BLaER1 (cell line): Measurements from ENCODE around the gene GATA5.

Experiments
- H3K27ac ChIP-seq: shearing (Covaris generic); formaldehyde crosslinking; 2 replicates; pipeline ENCODE4 v1.8.1; 2022
- H3K27me3 ChIP-seq: shearing (Covaris generic); formaldehyde crosslinking; 2 replicates; pipeline ENCODE4 v1.8.1; 2022
- H3K36me3 ChIP-seq: shearing (Covaris generic); formaldehyde crosslinking; 2 replicates; pipeline ENCODE4 v1.8.1; 2022
- H3K4me1 ChIP-seq: shearing (Covaris generic); formaldehyde crosslinking; 2 replicates; pipeline ENCODE4 v1.8.1; 2022
- H3K4me2 ChIP-seq: shearing (Covaris generic); formaldehyde crosslinking; 2 replicates; pipeline ENCODE4 v1.8.1; 2022
- H3K4me3 ChIP-seq: shearing (Covaris generic); formaldehyde crosslinking; 2 replicates; pipeline ENCODE4 v1.8.1; 2022
- H3K9ac ChIP-seq: shearing (Covaris generic); formaldehyde crosslinking; 2 replicates; pipeline ENCODE4 v1.8.1; 2022
- H3K9me3 ChIP-seq: shearing (Covaris generic); formaldehyde crosslinking; 2 replicates; pipeline ENCODE4 v1.8.1; 2022
- H4K20me1 ChIP-seq: shearing (Covaris generic); formaldehyde crosslinking; 2 replicates; pipeline ENCODE4 v1.8.1; 2022
- Cebpa-rat ChIP-seq: shearing (Covaris generic); IDR thresholded peaks from 2 replicates; pipeline ENCODE4 v1.8.1; 2022

GATA5 gene

GRCh38 chr20:62441987-62442539, 33.7 kb downstream of the GATA5 start:
- Histone ChIP-seq H3K9me3 (no peaks in the 10 kb centered on the region), H3K27me3 (peaks cover 28% of the 10 kb centered on the region; the same call in 1 of the 2 replicates)
- TF ChIP-seq Cebpa-rat, result no peak

DNA sequence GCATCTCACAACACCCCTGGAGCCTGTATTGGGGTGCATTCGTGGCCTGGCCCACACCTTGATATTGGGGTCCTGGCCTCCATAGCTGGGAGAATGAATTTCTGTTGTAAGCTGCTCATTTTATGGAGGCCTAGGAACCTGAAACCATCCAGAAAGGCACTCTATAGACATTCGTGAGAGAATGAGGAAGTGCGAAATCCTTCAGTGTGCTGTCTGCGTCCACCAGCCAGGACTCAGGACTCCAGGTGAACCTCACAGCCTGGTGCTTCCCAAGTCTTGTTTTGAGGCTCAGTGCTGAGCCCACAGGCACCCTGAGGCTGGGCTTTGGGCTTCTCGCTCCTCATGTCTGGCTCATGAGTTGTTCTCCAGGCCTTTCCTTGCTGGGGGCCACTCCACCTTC, 36.6 kb downstream of the GATA5 start:
- H4K20me1 ChIP-seq, result peaks cover 4% of the 10 kb centered on the region; the same call in 1 of the 2 replicates
- H3K27me3 ChIP-seq, result peaks cover 49% of the 10 kb centered on the region
- no peak for TF ChIP-seq Cebpa-rat
- no peak overlapping the region for H3K27ac ChIP-seq
- no peak overlapping the region for H3K9ac ChIP-seq
- H3K4me2 ChIP-seq, result no peak overlapping the region
- no peak overlapping the region for H3K4me3 ChIP-seq
- H3K4me1 ChIP-seq, result no peaks in the 10 kb centered on the region
- H3K9me3 ChIP-seq, result no peaks in the 10 kb centered on the region
- no peaks in the 10 kb centered on the region for H3K36me3 ChIP-seq

More at GRCh38 chr20:62441987-62442539, 33.7 kb downstream of the GATA5 start:
- Histone ChIP-seq H3K4me3 (no peak overlapping the region), H3K4me2 (no peak overlapping the region), H3K9ac (no peak overlapping the region), H3K36me3 (no peaks in the 10 kb centered on the region), H3K27ac (no peak overlapping the region), H4K20me1 (no peaks in the 10 kb centered on the region), H3K4me1 (no peaks in the 10 kb centered on the region)

GRCh38 chr20:62437927-62438326, 37.9 kb downstream of the GATA5 start:
- Histone ChIP-seq H3K4me3 (no peak overlapping the region), H3K27ac (no peak overlapping the region), H3K9ac (no peak overlapping the region), H3K4me2 (no peak overlapping the region), H3K27me3 (peaks cover 54% of the 10 kb centered on the region), H3K4me1 (no peaks in the 10 kb centered on the region), H4K20me1 (peaks cover 4% of the 10 kb centered on the region; the same call in 1 of the 2 replicates), H3K36me3 (no peaks in the 10 kb centered on the region), H3K9me3 (no peaks in the 10 kb centered on the region)
- no peak for TF ChIP-seq Cebpa-rat

- TF ChIP-seq Cebpa-rat, result no peak
- Histone ChIP-seq H3K27me3 (peaks cover 52% of the 10 kb centered on the region), H3K9me3 (no peaks in the 10 kb centered on the region), H3K4me2 (no peak overlapping the region), H3K4me3 (no peak overlapping the region), H3K9ac (no peak overlapping the region), H4K20me1 (peaks cover 4% of the 10 kb centered on the region; the same call in 1 of the 2 replicates), H3K27ac (no peak overlapping the region), H3K36me3 (no peaks in the 10 kb centered on the region), H3K4me1 (no peaks in the 10 kb centered on the region)
Observed at GRCh38 chr20:62437496-62437895, 38.3 kb downstream of the GATA5 start.

- no peak overlapping the region for H3K4me3 ChIP-seq
- no peaks in the 10 kb centered on the region for H3K9me3 ChIP-seq
- H4K20me1 ChIP-seq, result peaks cover 4% of the 10 kb centered on the region; the same call in 1 of the 2 replicates
- no peaks in the 10 kb centered on the region for H3K4me1 ChIP-seq
- no peak for TF ChIP-seq Cebpa-rat
- no peak overlapping the region for H3K27ac ChIP-seq
- no peaks in the 10 kb centered on the region for H3K36me3 ChIP-seq
- peaks cover 48% of the 10 kb centered on the region for H3K27me3 ChIP-seq
- H3K9ac ChIP-seq, result no peak overlapping the region
- H3K4me2 ChIP-seq, result no peak overlapping the region
Observed at GRCh38 chr20:62436692-62437091, 39.1 kb downstream of the GATA5 start.

DNA sequence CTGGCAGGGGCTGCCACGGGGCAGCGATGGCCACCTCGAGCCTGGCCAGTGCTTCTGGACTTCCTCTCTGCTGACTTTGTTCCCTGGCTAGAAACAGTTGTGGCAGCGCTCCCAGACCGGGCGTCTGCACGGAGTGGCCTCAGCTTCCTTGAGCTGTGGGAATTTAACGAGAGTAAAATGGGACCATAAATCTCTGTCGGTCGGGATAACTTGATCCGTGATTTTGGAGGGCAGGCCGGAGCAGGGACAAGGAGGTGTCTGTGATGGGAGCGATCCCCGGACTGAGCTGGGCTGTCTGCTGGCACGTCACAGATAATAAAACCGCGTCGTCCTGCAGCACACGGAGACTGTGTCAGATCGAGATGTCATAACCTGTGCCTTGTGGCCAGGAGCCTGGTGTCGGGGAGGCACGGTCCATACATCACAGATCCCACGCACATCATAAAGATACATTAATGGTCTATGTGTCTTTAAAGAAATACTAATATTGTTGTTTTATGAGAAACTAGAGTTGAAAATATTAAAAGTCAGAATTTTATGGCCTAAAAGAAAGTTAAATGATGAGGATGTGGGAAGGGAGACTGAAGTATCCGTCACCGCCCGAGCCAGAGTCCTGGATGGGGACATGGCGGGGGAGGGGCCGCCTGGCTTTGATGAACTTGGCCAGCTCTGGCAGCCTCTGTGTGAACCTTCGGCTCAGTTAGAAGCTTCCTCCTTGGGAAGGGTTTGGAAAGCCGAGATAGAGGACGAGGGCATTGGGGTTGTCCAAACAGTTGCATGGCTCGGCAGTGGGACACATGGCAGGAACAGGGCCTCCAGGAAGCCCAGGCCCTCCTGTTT, 41.9 kb downstream of the GATA5 start:
- H4K20me1 ChIP-seq, result peaks cover 4% of the 10 kb centered on the region; the same call in 1 of the 2 replicates
- no peaks in the 10 kb centered on the region for H3K9me3 ChIP-seq
- no peak overlapping the region for H3K4me2 ChIP-seq
- no peaks in the 10 kb centered on the region for H3K4me1 ChIP-seq
- H3K27me3 ChIP-seq, result peaks cover 36% of the 10 kb centered on the region
- no peaks in the 10 kb centered on the region for H3K36me3 ChIP-seq
- no peak for TF ChIP-seq Cebpa-rat
- H3K9ac ChIP-seq, result no peak overlapping the region
- H3K27ac ChIP-seq, result no peak overlapping the region
- H3K4me3 ChIP-seq, result no peak overlapping the region

GRCh38 chr20:62430866-62431447, 44.8 kb downstream of the GATA5 start:
- Histone ChIP-seq H3K27me3 (peaks cover 29% of the 10 kb centered on the region), H3K36me3 (no peaks in the 10 kb centered on the region)

DNA sequence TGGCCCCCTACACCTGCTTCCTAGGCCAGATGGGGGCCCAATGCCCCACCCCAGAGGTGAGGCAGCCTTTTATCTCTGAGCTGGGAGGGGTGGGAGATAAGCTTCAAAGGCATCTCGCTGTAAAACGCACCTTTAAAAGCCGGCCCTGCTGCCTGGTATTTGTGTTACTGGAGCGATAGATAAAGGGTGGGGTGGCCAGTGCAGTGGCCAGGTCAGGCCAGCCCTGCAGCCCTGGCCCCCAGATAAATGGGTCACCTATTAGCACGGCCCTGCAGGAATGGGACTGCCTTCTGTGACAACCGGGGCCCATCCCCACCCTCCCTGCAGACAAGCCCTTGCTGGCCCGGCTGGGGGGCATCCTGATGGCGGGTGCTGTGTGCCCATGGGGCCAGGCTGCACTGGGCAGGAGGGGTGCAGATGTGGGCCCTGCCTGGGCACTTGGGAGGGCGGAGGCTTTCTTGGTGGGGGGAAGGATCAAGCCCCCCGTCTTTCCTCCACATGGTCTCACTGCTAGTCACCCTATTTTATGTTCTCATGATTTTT, 45.4 kb downstream of the GATA5 start:
- no peak overlapping the region for H3K4me3 ChIP-seq
- no peak overlapping the region for H3K9ac ChIP-seq
- H3K4me2 ChIP-seq, result no peak overlapping the region
- no peaks in the 10 kb centered on the region for H3K36me3 ChIP-seq
- no peaks in the 10 kb centered on the region for H3K9me3 ChIP-seq
- H3K27me3 ChIP-seq, result peaks cover 23% of the 10 kb centered on the region
- peaks cover 3% of the 10 kb centered on the region; the same call in 1 of the 2 replicates for H4K20me1 ChIP-seq
- H3K27ac ChIP-seq, result no peak overlapping the region
- no peak for TF ChIP-seq Cebpa-rat
- peaks cover 7% of the 10 kb centered on the region for H3K4me1 ChIP-seq

More at GRCh38 chr20:62430866-62431447, 44.8 kb downstream of the GATA5 start:
- Histone ChIP-seq H3K4me2 (no peak overlapping the region), H3K27ac (no peak overlapping the region), H3K9me3 (no peaks in the 10 kb centered on the region), H3K9ac (no peak overlapping the region), H4K20me1 (peaks cover 4% of the 10 kb centered on the region; the same call in 1 of the 2 replicates), H3K4me3 (no peak overlapping the region), H3K4me1 (peaks cover 7% of the 10 kb centered on the region)
- TF ChIP-seq Cebpa-rat, result no peak

- no peaks in the 10 kb centered on the region for H3K9me3 ChIP-seq
- no peak for TF ChIP-seq Cebpa-rat
- H3K4me1 ChIP-seq, result peaks cover 7% of the 10 kb centered on the region
- peaks cover 16% of the 10 kb centered on the region for H3K27me3 ChIP-seq
- no peak overlapping the region for H3K27ac ChIP-seq
- H3K4me2 ChIP-seq, result no peak overlapping the region
- no peak overlapping the region for H3K4me3 ChIP-seq
- H3K36me3 ChIP-seq, result no peaks in the 10 kb centered on the region
- H3K9ac ChIP-seq, result no peak overlapping the region
- no peaks in the 10 kb centered on the region; the same call in 1 of the 2 replicates for H4K20me1 ChIP-seq
Observed at GRCh38 chr20:62429455-62430310, 46.1 kb downstream of the GATA5 start.
